ENCODE results near the gene NLGN4Y. TPM values are rescaled to one million over a fixed set of nuclear protein-coding genes. Genes with fewer than 3 reads are reported as not detected.

Gene NLGN4Y
- total RNA-seq, 1 donor from 2014 or later, result 1.6 TPM

DNA sequence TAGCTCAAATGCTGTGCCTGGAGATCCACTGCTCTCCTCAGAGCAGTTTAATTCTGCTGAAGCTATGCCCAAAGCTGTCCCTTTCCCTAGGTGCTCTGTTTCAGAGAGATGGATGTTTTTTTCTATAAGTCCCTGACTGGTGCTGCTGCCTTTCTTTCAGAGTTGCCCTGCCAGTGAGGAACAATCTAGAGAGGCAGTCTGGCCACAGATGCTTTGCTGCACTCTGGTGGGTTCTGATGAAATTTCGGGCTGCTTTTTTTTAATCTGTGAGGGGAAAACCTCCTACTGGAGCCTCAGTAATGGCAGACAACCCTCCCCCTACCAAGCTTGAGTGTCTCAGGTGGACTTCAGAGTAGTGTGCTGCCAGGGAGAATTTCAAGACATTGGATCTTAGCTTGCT is 93.3 kb downstream of the NLGN4Y start:
- Mint-ChIP-seq H3K27ac (no peak overlapping the region), H3K4me3 (no peak overlapping the region), H3K4me1 (no peaks in the 10 kb centered on the region), H3K36me3 (ENCODE audit: low read depth) (no peaks in the 10 kb centered on the region), H3K9me3 (no peaks in the 10 kb centered on the region), H3K27me3 (no peaks in the 10 kb centered on the region)
- intact Hi-C loops (cut with micrococcal nuclease), result no loop called here
- DNase-seq, result no peak

DNA sequence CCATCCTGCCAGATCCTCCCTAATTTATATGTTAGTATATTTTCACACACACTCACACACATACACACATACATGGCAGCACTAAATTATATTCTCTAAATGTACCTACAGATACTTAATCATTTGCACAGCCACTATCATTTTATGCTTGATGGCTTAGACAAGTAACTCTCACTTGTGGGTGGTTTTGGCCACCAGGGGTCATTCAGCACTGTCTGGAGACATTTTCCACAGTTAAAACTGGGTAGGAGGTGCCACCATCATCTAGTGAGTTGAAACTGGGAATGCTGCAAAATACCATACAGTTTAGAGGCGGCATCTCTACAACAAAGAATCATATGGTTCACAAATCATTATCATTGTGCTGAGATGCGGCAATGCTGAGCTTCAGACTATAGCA is 94.2 kb downstream of the NLGN4Y start:
- Mint-ChIP-seq H3K27ac (no peak overlapping the region), H3K4me1 (no peaks in the 10 kb centered on the region), H3K9me3 (no peaks in the 10 kb centered on the region), H3K27me3 (no peaks in the 10 kb centered on the region), H3K4me3 (no peak overlapping the region), H3K36me3 (ENCODE audit: low read depth) (no peaks in the 10 kb centered on the region)
- DNase-seq, result no peak
- intact Hi-C loops (cut with micrococcal nuclease), result no loop called here

DNA sequence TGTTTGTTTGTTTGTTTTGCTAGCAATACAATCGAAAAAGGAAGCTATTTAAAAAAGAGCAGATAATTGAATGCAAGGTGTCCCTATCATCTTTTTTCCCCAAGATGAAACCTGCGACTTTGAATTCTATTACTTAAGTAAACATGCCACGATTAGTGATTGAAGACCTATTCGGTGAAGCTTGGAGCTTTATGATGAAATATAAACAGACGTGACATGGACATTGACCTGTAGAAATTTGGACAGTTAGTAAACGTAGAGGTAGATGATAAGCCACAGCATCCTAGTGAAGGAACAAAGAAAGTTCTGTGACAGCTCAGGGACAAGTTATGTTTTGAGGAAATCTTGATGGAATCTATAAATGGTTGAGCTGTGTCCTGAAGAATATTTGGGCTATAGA is 103.9 kb downstream of the NLGN4Y start:
- Mint-ChIP-seq H3K27me3 (no peaks in the 10 kb centered on the region), H3K9me3 (no peaks in the 10 kb centered on the region), H3K36me3 (ENCODE audit: low read depth) (no peaks in the 10 kb centered on the region), H3K27ac (no peak overlapping the region), H3K4me1 (no peaks in the 10 kb centered on the region), H3K4me3 (no peak overlapping the region)
- DNase-seq, result no peak
- intact Hi-C loops (cut with micrococcal nuclease), result no loop called here

DNA sequence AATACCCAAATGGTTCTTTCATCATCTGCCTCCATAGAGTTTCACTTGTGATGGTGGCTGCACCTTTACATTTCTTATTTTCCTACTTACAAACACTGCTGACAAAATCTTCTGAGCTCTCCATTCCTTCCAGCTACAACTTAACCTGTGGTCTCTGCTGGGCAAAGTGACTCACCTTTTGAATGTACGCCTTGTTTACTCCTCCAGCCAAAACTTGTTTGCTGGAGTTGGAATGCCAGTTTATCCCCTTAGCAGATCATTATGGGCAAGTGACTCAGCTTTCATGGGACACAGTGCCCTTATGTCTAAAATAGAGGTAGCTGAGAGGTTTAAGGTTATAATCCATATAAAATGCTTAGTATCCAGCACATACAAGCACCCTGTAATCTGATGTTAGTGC is 107.3 kb downstream of the NLGN4Y start:
- Mint-ChIP-seq H3K27ac (no peak overlapping the region), H3K4me1 (no peaks in the 10 kb centered on the region), H3K27me3 (no peaks in the 10 kb centered on the region), H3K4me3 (no peak overlapping the region), H3K9me3 (no peaks in the 10 kb centered on the region), H3K36me3 (ENCODE audit: low read depth) (no peaks in the 10 kb centered on the region)
- no peak for DNase-seq
- intact Hi-C loops (cut with micrococcal nuclease), result no loop called here

DNA sequence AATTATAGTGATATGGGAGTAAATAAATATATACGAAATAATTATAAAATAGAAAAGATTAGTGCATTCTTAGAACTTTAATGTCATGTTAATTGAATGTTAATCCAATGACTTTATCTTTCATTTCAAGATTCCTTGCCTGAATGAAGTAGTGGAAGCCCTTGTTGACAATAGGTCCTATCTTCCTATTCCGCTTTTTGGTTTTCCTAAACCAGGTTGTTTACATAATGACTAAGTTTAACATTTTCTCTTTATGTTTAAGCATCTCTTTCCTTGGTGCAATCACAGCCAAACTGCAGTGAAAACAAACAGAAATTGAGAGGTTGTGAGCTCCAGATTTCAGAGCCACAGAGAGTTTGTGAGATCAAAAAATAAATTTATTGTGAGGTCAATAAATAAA is 109.4 kb downstream of the NLGN4Y start:
- no peaks in the 10 kb centered on the region for H3K9me3 Mint-ChIP-seq
- H3K4me1 Mint-ChIP-seq, result no peaks in the 10 kb centered on the region
- intact Hi-C loops (cut with micrococcal nuclease), result no loop called here
- H3K27me3 Mint-ChIP-seq, result no peaks in the 10 kb centered on the region
- no peaks in the 10 kb centered on the region for H3K36me3 Mint-ChIP-seq (ENCODE audit: low read depth)
- no peak overlapping the region for H3K27ac Mint-ChIP-seq
- H3K4me3 Mint-ChIP-seq, result no peak overlapping the region
- no peak for DNase-seq

DNA sequence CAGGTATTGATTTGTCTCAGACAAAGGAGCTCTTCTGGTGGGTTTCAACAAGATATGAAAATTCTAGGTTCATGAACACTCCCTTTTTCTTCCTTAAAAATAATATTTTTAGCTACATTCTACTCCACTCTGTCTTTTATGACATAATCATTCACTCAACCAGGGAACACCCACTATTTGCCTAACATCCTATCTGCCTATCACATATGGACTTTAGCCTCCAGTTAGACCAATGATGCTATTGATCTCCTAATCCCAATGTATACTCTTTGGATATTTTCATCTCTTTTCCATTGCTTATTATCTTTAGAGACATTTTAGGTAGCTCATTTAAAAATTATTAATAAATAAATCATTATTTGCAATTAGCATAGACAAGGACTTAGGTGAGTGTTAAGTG is 110.6 kb downstream of the NLGN4Y start:
- DNase-seq, result no peak
- no peaks in the 10 kb centered on the region for H3K27me3 Mint-ChIP-seq
- intact Hi-C loops (cut with micrococcal nuclease), result no loop called here
- no peaks in the 10 kb centered on the region for H3K4me1 Mint-ChIP-seq
- H3K4me3 Mint-ChIP-seq, result no peak overlapping the region
- H3K36me3 Mint-ChIP-seq (ENCODE audit: low read depth), result no peaks in the 10 kb centered on the region
- H3K9me3 Mint-ChIP-seq, result no peaks in the 10 kb centered on the region
- no peak overlapping the region for H3K27ac Mint-ChIP-seq

DNA sequence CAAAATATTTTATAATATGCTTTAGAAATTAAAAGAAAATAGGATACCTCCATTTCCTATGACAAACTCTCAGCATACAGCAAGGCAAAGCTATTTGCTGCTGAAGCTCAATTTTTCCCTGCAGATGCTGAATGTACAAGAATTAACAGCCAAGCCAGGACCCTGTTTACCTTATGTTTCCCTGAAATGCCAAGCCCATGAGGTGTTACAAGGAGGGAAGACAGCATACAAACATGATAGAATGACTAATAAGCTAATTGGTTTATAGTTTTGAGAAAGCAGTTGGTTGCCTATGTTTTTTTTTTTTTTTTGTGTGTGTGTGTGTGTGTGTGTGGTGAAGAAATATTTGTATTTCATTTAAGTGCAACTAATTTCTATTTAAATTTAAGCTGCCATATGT is 113.2 kb downstream of the NLGN4Y start:
- H3K4me1 Mint-ChIP-seq, result no peaks in the 10 kb centered on the region
- H3K27me3 Mint-ChIP-seq, result no peaks in the 10 kb centered on the region

DNA sequence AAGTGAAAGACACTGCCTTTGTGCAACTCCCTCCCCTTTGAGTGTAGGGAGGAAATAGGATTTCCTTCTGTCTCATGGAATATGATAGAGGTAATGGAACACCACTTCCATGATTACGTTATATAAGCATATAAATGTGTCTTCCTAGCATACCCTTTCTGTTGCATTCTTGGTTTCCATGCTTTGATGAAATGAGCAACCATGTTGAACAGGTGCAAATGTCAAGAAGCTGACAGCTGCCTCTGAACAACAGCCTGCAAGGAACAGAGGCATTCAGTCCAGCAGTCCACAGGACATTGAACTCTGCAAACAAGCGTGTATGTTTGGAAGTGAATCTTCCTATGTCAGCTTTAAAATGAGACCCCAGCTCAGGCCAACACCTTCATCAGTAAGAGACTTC is 117.5 kb downstream of the NLGN4Y start:
- H3K4me3 Mint-ChIP-seq, result no peak overlapping the region
- DNase-seq, result no peak
- no peaks in the 10 kb centered on the region for H3K4me1 Mint-ChIP-seq
- no peaks in the 10 kb centered on the region for H3K36me3 Mint-ChIP-seq (ENCODE audit: low read depth)
- H3K9me3 Mint-ChIP-seq, result no peaks in the 10 kb centered on the region
- no peaks in the 10 kb centered on the region for H3K27me3 Mint-ChIP-seq
- intact Hi-C loops (cut with micrococcal nuclease), result no loop called here
- no peak overlapping the region for H3K27ac Mint-ChIP-seq

More for the DNA sequence above, 113.2 kb downstream of the NLGN4Y start:
- no peaks in the 10 kb centered on the region for H3K9me3 Mint-ChIP-seq
- H3K4me3 Mint-ChIP-seq, result no peak overlapping the region
- no peak for DNase-seq
- no peaks in the 10 kb centered on the region for H3K36me3 Mint-ChIP-seq (ENCODE audit: low read depth)
- no peak overlapping the region for H3K27ac Mint-ChIP-seq
- intact Hi-C loops (cut with micrococcal nuclease), result no loop called here

DNA sequence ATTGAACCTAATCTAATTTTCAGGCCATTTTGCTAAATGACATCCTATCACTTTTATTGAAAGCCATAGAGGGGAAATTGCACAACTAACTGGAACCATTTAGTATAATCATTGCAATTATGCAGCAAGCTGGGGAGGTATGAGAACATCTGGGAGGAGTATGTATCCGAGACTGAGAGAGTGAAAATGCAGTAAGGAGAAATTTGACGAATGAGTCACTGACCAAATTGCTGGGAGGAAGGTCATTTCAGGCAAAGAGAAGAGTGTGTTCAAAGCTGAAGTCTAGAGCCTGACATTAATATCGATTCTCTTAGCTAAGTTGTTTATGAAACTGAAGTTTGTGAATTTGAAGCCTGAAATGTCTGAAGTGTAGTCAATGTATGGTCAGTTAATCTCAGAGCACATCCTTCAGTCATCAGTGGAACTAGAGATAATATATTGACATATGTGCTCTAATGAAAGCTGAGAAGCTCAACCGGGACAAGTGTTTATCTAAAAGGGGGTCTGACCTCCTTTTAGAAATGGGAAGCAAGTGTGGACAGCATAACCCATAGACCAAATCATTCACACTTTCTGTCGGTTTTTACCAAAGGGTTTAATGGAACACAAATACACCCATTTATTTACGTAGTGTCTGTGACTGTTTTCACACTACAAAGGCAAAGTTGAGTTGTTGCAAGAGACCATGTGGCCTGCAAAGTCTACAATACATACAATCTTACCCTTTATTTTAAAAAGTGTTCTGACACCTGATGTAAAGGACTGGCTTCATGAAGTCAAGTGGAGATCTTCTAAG is 120.0 kb downstream of the NLGN4Y start:
- intact Hi-C loops (cut with micrococcal nuclease), result no loop called here
- H3K36me3 Mint-ChIP-seq (ENCODE audit: low read depth), result no peaks in the 10 kb centered on the region
- no peaks in the 10 kb centered on the region for H3K9me3 Mint-ChIP-seq
- no peaks in the 10 kb centered on the region for H3K4me1 Mint-ChIP-seq
- H3K27me3 Mint-ChIP-seq, result no peaks in the 10 kb centered on the region
- H3K27ac Mint-ChIP-seq, result no peak overlapping the region
- DNase-seq, result no peak
- H3K4me3 Mint-ChIP-seq, result no peak overlapping the region

DNA sequence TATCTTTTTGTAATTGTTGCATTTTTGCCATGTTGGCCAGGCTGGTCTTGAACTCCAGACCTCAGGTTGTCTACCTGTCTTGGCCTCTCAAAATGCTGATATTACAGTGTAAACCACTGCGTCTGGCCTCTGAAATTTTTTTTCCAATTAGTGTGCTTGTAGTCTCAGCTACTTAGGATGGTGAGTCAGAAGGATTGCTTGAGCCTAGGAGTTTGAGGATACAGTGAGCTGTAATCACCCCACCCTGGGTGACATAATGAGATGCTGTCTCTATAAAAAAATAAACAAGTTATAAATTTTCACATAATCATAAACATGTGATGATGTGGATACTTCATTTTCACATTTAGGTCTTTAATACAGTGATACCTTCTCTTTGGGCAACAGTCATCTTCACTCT is 154.9 kb downstream of the NLGN4Y start:
- H3K4me1 Mint-ChIP-seq, result no peaks in the 10 kb centered on the region
- H3K36me3 Mint-ChIP-seq (ENCODE audit: low read depth), result no peaks in the 10 kb centered on the region
- no peak for DNase-seq
- H3K27ac Mint-ChIP-seq, result no peak overlapping the region
- H3K27me3 Mint-ChIP-seq, result no peaks in the 10 kb centered on the region
- intact Hi-C loops (cut with micrococcal nuclease), result no loop called here
- no peak overlapping the region for H3K4me3 Mint-ChIP-seq
- no peaks in the 10 kb centered on the region for H3K9me3 Mint-ChIP-seq

DNA sequence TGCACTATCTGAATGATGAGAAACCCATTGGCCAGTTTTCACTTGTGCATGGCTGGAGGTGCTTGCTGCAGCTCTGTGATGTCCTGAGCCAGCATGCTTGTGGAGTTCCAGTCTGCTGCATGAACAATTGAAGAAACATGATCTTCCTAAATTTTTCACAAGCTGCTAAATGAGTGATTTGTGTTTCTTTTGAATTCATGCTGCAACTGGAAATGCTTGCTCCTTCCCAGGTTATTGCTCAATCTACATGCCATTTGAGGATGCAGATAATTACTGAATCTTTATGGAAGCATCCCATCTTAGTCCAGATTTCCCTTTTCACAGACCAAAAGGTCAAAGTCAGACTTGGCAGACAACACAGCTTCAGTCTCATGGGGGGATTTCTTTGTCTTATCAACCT is 170.2 kb downstream of the NLGN4Y start:
- Mint-ChIP-seq H3K4me3 (no peak overlapping the region), H3K27me3 (no peaks in the 10 kb centered on the region), H3K27ac (no peak overlapping the region), H3K4me1 (no peaks in the 10 kb centered on the region), H3K9me3 (no peaks in the 10 kb centered on the region), H3K36me3 (ENCODE audit: low read depth) (no peaks in the 10 kb centered on the region)
- no peak for DNase-seq
- intact Hi-C loops (cut with micrococcal nuclease), result no loop called here

DNA sequence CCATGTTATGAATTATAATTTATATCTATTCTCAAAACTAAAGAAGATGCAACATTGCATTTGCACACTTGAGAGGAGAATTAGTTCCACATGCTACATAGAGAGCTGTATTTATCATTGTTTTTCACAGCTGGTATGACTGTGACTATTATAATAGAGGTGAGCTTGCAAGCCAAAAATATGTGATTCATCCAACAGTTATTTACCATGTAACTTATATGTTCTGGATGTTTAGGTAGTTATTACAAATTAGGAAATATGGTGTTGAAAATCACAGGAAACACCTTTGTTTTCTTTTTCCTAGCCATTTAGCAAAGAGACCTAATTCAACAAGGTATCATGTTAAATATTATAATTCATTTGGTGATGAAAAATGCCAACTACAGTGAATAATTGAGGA is 183.8 kb downstream of the NLGN4Y start:
- Mint-ChIP-seq H3K4me3 (no peak overlapping the region), H3K27ac (no peak overlapping the region), H3K4me1 (no peaks in the 10 kb centered on the region), H3K36me3 (ENCODE audit: low read depth) (no peaks in the 10 kb centered on the region), H3K9me3 (no peaks in the 10 kb centered on the region), H3K27me3 (no peaks in the 10 kb centered on the region)
- intact Hi-C loops (cut with micrococcal nuclease), result no loop called here
- no peak for DNase-seq

DNA sequence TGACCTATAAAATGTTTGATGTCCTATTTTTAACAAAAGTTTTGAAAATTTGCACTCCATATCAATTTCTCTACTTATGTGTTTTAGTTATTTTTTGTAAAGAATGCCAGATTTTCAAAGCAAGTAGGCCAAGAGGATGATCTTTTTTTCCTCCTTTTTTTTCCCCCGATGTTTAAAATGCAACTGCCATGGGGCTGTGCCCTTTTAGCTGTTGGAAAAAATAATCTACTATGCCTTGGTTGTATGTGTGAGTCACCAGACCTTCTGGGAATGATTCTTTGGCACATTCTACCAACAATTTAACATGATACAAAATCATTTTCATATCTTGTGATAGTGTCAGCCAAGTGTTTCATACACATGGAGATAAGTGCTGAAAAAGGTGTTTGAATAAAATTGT is 217.3 kb downstream of the NLGN4Y start:
- no peak overlapping the region for H3K4me3 Mint-ChIP-seq
- no peaks in the 10 kb centered on the region for H3K27me3 Mint-ChIP-seq
- intact Hi-C loops (cut with micrococcal nuclease), result no loop called here
- no peaks in the 10 kb centered on the region for H3K4me1 Mint-ChIP-seq
- no peak for DNase-seq
- no peak overlapping the region for H3K27ac Mint-ChIP-seq
- no peaks in the 10 kb centered on the region for H3K9me3 Mint-ChIP-seq
- no peaks in the 10 kb centered on the region for H3K36me3 Mint-ChIP-seq (ENCODE audit: low read depth)

DNA sequence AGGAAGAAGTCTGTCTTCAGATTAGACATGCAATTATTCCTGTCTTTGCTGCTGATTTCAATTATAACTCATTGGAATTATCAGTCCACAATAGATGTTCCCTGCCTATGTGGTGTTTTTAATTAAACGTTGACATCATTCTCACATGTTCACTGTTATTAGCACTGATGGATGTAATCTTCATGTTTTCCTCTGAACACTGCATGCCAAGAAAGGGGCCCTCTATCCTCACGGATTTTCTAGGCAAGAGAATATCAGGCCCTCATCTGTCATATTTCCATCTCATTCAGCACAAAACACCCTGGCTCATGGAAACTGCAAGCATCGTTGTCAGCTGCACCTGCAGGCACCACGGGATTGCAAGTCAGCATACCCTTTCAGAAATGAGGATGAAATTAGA is 224.0 kb downstream of the NLGN4Y start:
- no peak for DNase-seq
- intact Hi-C loops (cut with micrococcal nuclease), result no loop called here

DNA sequence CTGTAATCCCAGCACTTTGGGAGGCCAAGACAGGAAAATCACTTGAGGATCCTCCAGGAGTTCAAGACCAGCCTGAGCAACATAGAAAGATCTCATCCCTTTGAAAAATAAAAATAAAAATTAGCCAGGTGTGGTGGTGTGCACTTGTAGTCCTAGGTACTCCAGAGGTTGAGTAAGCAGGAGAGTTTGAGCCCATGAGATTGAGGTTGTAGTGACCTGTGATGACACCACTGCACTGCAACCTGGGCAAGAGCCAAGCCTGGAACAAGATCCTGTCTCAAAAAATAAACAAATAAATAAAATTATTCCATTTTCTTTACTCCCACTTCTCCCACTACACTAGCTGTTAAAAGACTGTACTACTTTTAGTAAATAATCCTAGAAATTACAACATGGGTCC is 231.2 kb downstream of the NLGN4Y start:
- no peak for DNase-seq
- intact Hi-C loops (cut with micrococcal nuclease), result no loop called here
- H3K9me3 Mint-ChIP-seq, result no peaks in the 10 kb centered on the region
- H3K4me1 Mint-ChIP-seq, result no peaks in the 10 kb centered on the region
- H3K36me3 Mint-ChIP-seq (ENCODE audit: low read depth), result no peaks in the 10 kb centered on the region
- no peak overlapping the region for H3K27ac Mint-ChIP-seq
- H3K4me3 Mint-ChIP-seq, result no peak overlapping the region
- H3K27me3 Mint-ChIP-seq, result no peaks in the 10 kb centered on the region

More for the DNA sequence above, 224.0 kb downstream of the NLGN4Y start:
- Mint-ChIP-seq H3K36me3 (ENCODE audit: low read depth) (no peaks in the 10 kb centered on the region), H3K9me3 (no peaks in the 10 kb centered on the region), H3K27me3 (no peaks in the 10 kb centered on the region), H3K27ac (no peak overlapping the region), H3K4me1 (no peaks in the 10 kb centered on the region), H3K4me3 (no peak overlapping the region)
